ENCODE results near the gene BICRA.

Gene BICRA

DNA sequence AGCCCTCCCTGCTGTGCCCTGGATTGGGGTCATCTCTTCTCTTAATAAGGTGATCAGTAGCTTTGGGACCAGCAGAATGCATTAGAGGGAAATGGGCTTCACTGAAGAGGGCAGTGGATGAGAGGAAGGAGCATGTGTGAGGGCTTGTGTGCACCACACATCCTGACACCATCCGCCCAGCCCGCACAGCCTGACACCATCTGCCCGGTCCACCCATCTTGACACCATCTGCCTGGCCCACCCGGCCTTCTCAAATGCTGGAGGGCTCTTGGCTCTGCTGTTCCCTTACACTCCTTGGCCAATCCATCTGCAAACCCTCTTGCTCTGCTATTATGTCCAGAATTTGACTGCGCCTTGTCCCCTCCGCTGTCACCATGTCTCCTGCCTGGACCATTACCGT is 41.8 kb downstream of the BICRA start:
- no peak overlapping the region for H3K4me3 ChIP-seq (ENCODE audit: control insufficient read depth, low read depth, low read length)

DNA sequence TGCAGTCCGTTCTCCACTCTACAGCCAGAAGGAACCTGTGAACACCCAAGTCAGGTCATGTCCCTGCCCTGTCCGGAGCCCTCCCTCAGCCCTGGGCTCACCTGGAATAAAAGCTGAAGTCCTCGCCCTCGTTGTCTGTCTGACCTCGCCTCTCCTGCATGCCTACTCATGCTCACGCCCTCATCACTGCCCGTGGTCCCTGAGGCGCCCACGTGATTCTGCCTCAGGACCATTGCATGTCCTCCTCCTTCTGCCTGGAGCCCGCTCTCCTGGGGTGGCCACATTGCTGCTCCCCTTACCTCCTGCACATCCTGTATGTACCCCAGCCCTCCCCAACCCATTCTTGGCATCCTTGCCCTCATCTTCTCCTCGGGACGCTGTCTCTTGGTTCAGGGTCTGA is 42.2 kb downstream of the BICRA start:
- TF ChIP-seq CTCF (conservative IDR thresholded peaks at IDR 0.05; ENCODE audit: control insufficient read depth, insufficient read depth, low read depth, low read length), result no peak
- DNase-seq (ENCODE audit: low read depth), result no peak
- H3K4me3 ChIP-seq (ENCODE audit: control insufficient read depth, low read depth, low read length), result no peak overlapping the region

More for the DNA sequence above, 41.8 kb downstream of the BICRA start:
- DNase-seq (ENCODE audit: low read depth), result no peak
- no peak for TF ChIP-seq CTCF (conservative IDR thresholded peaks at IDR 0.05; ENCODE audit: control insufficient read depth, insufficient read depth, low read depth, low read length)

DNA sequence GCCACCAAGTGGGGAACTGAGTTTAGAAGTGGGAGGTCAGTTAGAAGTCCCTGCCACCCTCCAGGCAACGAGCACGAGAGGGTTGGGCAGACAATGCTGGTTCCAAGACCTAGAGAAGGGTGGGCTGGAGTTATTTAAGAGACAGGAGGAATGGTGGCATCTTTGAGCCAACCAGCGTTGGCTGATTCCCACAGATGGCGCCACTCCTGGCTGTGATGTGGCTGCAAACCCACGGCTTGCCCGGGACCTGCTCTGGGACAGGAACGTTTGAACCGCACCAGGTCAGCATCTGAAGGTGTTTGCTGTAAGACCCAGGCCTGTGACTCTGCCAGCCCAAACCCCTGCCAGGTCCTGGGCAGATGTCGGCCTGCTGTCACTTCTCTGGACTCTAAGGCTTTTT is 42.8 kb downstream of the BICRA start:
- DNase-seq (ENCODE audit: low read depth), result no peak
- no peak overlapping the region for H3K4me3 ChIP-seq (ENCODE audit: control insufficient read depth, low read depth, low read length)
- no peak for TF ChIP-seq CTCF (conservative IDR thresholded peaks at IDR 0.05; ENCODE audit: control insufficient read depth, insufficient read depth, low read depth, low read length)

DNA sequence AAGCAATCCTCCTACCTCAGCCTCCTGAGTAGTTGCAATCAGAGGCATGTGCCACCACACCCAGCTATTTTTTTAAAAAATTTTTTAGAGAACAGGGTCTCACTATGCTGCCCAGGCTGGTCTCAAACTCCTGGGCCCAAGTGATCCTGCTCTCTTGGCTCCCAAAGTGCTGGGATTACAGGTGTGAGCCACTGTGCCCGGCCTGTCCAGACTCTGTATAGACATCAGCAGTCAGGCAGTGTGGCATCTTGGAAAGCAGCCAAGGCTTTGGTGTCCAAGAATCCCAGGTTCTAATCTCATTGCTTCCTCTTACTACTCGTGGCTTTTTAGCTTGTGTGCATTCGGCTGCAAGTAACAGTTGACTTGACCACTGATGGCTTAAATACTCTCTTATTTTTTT is 43.4 kb downstream of the BICRA start:
- no peak overlapping the region for H3K4me3 ChIP-seq (ENCODE audit: control insufficient read depth, low read depth, low read length)
- no peak for TF ChIP-seq CTCF (conservative IDR thresholded peaks at IDR 0.05; ENCODE audit: control insufficient read depth, insufficient read depth, low read depth, low read length)
- no peak for DNase-seq (ENCODE audit: low read depth)

DNA sequence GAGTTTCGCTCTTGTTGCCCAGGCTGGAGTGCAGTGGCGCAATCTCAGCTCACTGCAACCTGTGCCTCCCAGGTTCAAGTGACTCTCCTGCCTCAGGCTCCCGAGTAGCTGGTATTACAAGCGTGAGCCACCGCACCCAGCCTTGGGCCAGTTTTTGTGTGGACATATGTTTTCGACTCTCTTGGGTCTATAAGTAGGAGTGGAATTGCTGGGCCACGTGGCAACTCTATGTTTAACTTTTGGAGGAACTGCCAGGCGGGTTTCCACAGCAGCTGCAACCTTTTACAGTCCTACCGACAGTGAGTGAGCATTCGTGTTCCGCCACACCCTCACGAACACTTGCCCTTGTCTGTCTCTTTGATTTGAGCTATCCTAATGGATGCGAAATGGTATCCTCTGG is 44.9 kb downstream of the BICRA start:
- no peak for TF ChIP-seq CTCF (conservative IDR thresholded peaks at IDR 0.05; ENCODE audit: control insufficient read depth, insufficient read depth, low read depth, low read length)
- no peak overlapping the region for H3K4me3 ChIP-seq (ENCODE audit: control insufficient read depth, low read depth, low read length)
- DNase-seq (ENCODE audit: low read depth), result no peak

GRCh38 chr19:47657719-47658118 is 48.8 kb downstream of the BICRA start:
- no peak overlapping the region for H3K4me3 ChIP-seq (ENCODE audit: control insufficient read depth, low read depth, low read length)
- no peak for TF ChIP-seq CTCF (conservative IDR thresholded peaks at IDR 0.05; ENCODE audit: control insufficient read depth, insufficient read depth, low read depth, low read length)
- no peak for DNase-seq (ENCODE audit: low read depth)
